Ovary (tissue), 9 donors: ENCODE measurements around the gene GABRB2. TPM values are rescaled to one million over a fixed set of nuclear protein-coding genes. Genes with fewer than 3 reads are reported as not detected.

ENCODE experiments used
- DNase-seq, 5 donors: peaks; one replicate each; pipeline ENCODE4 v3.0.0-alpha.2; 2019 to 2020
- H3K27ac ChIP-seq, 2 donors: fragments of 200-600 bp; one replicate each; pipeline versions ENCODE4 v1.5.1 to v1.8.0; 2019 to 2022
- H3K27me3 ChIP-seq: fragments of 200-600 bp; one replicate; pipeline ENCODE4 v1.8.0; 2022
- H3K36me3 ChIP-seq: fragments of 200-600 bp; sonication (generic); one replicate; pipeline ENCODE4 v1.5.1; 2019
- H3K4me1 ChIP-seq: one replicate; pipeline ENCODE4 v1.8.1; 2013; ENCODE audit warnings: mild to moderate bottlenecking, moderate library complexity; ENCODE audit not compliant: insufficient read depth
- H3K4me3 ChIP-seq: fragments of 200-600 bp; sonication (generic); one replicate; pipeline ENCODE4 v1.5.1; 2017
- H3K9me3 ChIP-seq, 2 donors: fragments of 200-600 bp in 1 of 2; sonication (generic) in 1 of 2; one replicate each; pipeline versions ENCODE4 v1.5.1 to v1.8.1; 2013 to 2019; ENCODE audit warnings: mild to moderate bottlenecking in 1 of 2, moderate library complexity in 1 of 2
- EP300 ChIP-seq: sonication (generic); formaldehyde crosslinking; IDR thresholded peaks from one replicate; pipeline ENCODE4 v1.6.1; 2017; ENCODE audit warnings: antibody characterized with exemption
- POLR2A ChIP-seq: fragments of 450-650 bp; IDR thresholded peaks from one replicate; pipeline ENCODE4 v1.6.1; 2017; ENCODE audit warnings: antibody characterized with exemption, mild to moderate bottlenecking, moderate library complexity
- WGBS, 3 donors: extraction: QIAGEN DNeasy Blood & Tissue Kit in 1 of 3; methylation state at CpG; one replicate each; pipeline versions ENCODE4 v1.1.5 to v1.1.7; 2013 to 2017; 5-methylcytosine and 5-hydroxymethylcytosine counted together
- intact Hi-C, 4 donors: fragments of 100-400 bp; cut with DNase I; formaldehyde crosslinking; loops; one replicate each; pipeline versions ENCODE4 v1.11.0 to v1.15.1; 2022 to 2023
- polyA plus RNA-seq, 2 donors: library from polyadenylated mRNA; stranded (reverse); fragments of 200-250 nt in 1 of 2; fragments of 350-450 nt in 1 of 2; fragmentation: Illumina TruSeq in 1 of 2; extraction: RNeasy Lipid Tissue Mini Kit (QIAGEN cat#74804) in 1 of 2; gene quantifications; one replicate each; pipeline ENCODE4 v1.2.3, GENCODE V29; 2013 to 2014
- total RNA-seq, 7 donors: library from RNA; depleted of rRNA in 2 of 7; stranded (reverse); fragments of >200 nt in 2 of 7; fragmentation: NEBNext Ultra II Directional in 3 of 7; extraction: Animal tissue kit (Norgen Biotek cat#: 25700) in 3 of 7; gene quantifications; one replicate each; pipeline versions ENCODE4 v1.1.0 to v1.2.4, GENCODE V29; 2016 to 2023
- TF ChIP-seq, protein P1 (sequence below), 3 donors: fragments of 450-650 bp in 2 of 3; fragments of 200-600 bp in 1 of 3; IDR thresholded peaks; one replicate each; pipeline versions ENCODE4 v1.5.1 to v1.8.0; 2016 to 2022; ENCODE audit warnings: antibody characterized with exemption in 3 of 3, mild to moderate bottlenecking in 1 of 3
- donor health status: DM: no; HTN: no; CAD: no; lungs with moderate emphysema.
- donor health status: DM: no; HTN: no; CAD: no.
- donor health status: Bipolar disorder and iron deficiency.
- donor health status: DM: yes; HTN: yes; CAD: no.
- donor health status: DM: no; HTN: no; CAD: no.
- donor health status: DM: yes; HTN: yes; CAD: no.

GABRB2 gene
- total and polyA plus RNA-seq, 9 donors: under 0.01 to 3.1 (median 0.26) TPM; not detected in 1

GRCh38 chr5:161287436-161287835 is 259.1 kb downstream of the GABRB2 start:
- Histone ChIP-seq H3K27ac (no peak overlapping the region), H3K4me3 (no peak overlapping the region), H3K9me3 (no peaks in the 10 kb centered on the region), H3K27me3 (no peaks in the 10 kb centered on the region), H3K36me3 (no peaks in the 10 kb centered on the region), H3K4me1 (no peaks in the 10 kb centered on the region)
- intact Hi-C loops: no loop called here
- 22 to 53% (median 23%) methylated on average over 1 of the region's 1 CpG for WGBS, 3 donors
- DNase-seq: no peak
- TF ChIP-seq POLR2A (no peak), EP300 (no peak)
- TF ChIP-seq, protein P1, sequence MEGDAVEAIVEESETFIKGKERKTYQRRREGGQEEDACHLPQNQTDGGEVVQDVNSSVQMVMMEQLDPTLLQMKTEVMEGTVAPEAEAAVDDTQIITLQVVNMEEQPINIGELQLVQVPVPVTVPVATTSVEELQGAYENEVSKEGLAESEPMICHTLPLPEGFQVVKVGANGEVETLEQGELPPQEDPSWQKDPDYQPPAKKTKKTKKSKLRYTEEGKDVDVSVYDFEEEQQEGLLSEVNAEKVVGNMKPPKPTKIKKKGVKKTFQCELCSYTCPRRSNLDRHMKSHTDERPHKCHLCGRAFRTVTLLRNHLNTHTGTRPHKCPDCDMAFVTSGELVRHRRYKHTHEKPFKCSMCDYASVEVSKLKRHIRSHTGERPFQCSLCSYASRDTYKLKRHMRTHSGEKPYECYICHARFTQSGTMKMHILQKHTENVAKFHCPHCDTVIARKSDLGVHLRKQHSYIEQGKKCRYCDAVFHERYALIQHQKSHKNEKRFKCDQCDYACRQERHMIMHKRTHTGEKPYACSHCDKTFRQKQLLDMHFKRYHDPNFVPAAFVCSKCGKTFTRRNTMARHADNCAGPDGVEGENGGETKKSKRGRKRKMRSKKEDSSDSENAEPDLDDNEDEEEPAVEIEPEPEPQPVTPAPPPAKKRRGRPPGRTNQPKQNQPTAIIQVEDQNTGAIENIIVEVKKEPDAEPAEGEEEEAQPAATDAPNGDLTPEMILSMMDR (IDR thresholded peaks at IDR 0.05): no peak

GRCh38 chr5:161286066-161286655 is 260.4 kb downstream of the GABRB2 start:
- WGBS, 3 donors: 72 to 86% (median 78%) methylated on average over 3 of the region's 3 CpGs

GRCh38 chr5:161284445-161284844 is 262.1 kb downstream of the GABRB2 start:
- Histone ChIP-seq H3K36me3 (no peaks in the 10 kb centered on the region), H3K4me3 (no peak overlapping the region), H3K9me3 (no peaks in the 10 kb centered on the region), H3K27ac (no peak overlapping the region), H3K4me1 (no peaks in the 10 kb centered on the region), H3K27me3 (no peaks in the 10 kb centered on the region)
- 72 to 76% (median 74%) methylated on average over 2 of the region's 2 CpGs for WGBS, 3 donors
- TF ChIP-seq, protein P1 (IDR thresholded peaks at IDR 0.05): no peak
- TF ChIP-seq EP300: no peak
- no peak for TF ChIP-seq POLR2A
- no peak for DNase-seq
- intact Hi-C loops: no loop called here

More at GRCh38 chr5:161286066-161286655, 260.4 kb downstream of the GABRB2 start:
- Histone ChIP-seq H3K4me3 (no peak overlapping the region), H3K27ac (no peak overlapping the region), H3K9me3 (no peaks in the 10 kb centered on the region), H3K27me3 (no peaks in the 10 kb centered on the region), H3K36me3 (no peaks in the 10 kb centered on the region), H3K4me1 (no peaks in the 10 kb centered on the region)
- no peak for TF ChIP-seq EP300
- no peak for TF ChIP-seq POLR2A
- TF ChIP-seq, protein P1 (IDR thresholded peaks at IDR 0.05): no peak
- intact Hi-C loops: no loop called here
- DNase-seq: no peak

GRCh38 chr5:161283296-161283695 is 263.2 kb downstream of the GABRB2 start:
- Histone ChIP-seq H3K4me1 (no peaks in the 10 kb centered on the region), H3K4me3 (no peak overlapping the region), H3K36me3 (no peaks in the 10 kb centered on the region), H3K27ac (no peak overlapping the region), H3K9me3 (no peaks in the 10 kb centered on the region), H3K27me3 (no peaks in the 10 kb centered on the region)
- no peak for TF ChIP-seq EP300
- TF ChIP-seq, protein P1 (IDR thresholded peaks at IDR 0.05): no peak
- TF ChIP-seq POLR2A: no peak
- no peak for DNase-seq
- intact Hi-C loops: no loop called here
- 24 to 39% (median 34%) methylated on average over 1 of the region's 1 CpG for WGBS, 3 donors
